NCI-H2227 (cell line): ENCODE results near the gene SUPT5H.
"Not testable (repeated sequence)": the region's sequence is repeated elsewhere in the genome, so short reads cannot be mapped to it uniquely, and the experiment has no call there.

Source experiments
- DNase-seq: peaks from one replicate; lab custom pipeline; 2025; ENCODE audit not compliant: unreplicated experiment; lab: John Stamatoyannopoulos, UW

SUPT5H gene

DNA sequence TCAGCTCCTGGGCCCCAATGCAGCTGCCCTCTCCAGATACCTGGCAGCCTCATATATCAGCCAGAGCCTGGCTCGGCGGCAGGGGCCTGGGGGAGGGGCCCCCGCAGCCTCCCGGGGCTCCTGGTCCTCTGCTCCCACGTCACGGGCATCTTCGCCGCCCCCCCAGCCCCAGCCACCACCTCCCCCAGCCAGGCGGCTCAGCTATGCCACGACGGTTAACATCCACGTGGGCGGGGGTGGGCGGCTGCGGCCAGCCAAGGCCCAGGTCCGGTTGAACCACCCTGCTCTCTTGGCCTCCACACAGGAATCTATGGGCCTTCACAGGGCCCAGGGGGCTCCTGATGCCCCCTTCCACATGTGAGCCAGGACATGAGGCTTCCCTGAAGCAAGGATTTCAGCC lies 20.4 kb upstream of the SUPT5H start:
- DNase-seq: no peak

DNA sequence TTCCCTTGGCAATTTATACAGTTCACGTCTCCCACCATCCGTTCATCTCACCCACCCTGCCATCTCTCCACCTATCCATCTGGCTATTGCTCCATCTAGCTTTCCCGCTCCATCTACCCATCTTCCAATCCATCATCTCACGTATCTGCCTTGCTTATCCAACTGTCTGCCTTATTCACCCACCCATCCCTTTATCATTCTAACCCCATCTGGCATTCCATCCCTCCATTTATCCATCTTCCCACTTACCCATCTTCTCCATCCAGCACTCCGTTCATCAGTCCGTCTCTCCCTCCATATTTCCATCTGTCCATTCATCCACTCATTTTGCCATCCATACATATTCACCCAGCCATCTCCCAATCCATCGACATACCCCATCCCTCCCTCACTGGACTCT lies 19.6 kb upstream of the SUPT5H start:
- DNase-seq: no peak

DNA sequence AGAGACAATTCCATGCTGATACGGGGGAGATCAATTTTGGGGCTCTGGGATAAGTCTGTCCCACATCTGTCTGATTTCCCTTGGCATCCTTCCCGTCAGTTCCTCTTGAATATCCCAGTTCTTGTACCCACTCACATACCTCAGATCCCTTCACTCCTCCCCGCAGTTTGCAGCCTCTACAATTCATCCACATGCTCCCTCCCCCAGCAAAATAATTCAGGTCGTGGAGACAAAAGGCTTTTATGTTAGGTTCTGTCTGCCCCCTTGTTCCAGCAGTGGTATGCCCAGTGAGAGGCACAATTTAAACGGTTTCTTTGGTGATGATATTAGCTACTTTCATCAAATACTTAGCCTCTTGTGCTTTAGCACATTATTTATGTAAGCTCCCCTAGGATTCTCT lies 19.2 kb upstream of the SUPT5H start:
- DNase-seq: peak; percentile 61

DNA sequence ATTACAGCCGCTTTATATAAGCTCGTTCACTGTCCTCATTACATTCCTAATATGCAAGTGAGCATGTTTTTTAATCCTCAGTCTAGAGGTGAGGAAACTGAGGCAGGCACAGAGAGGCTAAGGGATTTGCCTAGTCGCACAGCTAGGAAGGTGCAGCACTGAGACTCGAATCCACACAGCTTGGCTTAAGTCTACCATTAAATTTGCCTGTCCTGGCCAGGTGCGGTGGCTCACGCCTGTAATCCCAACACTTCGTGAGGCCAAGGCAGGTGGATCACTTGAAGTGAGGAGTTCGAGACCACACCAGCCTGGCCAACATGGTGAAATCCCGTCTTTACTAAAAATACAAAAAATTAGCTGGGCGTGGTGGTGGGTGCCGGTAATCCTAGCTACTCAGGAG lies 17.7 kb upstream of the SUPT5H start:
- no peak for DNase-seq

DNA sequence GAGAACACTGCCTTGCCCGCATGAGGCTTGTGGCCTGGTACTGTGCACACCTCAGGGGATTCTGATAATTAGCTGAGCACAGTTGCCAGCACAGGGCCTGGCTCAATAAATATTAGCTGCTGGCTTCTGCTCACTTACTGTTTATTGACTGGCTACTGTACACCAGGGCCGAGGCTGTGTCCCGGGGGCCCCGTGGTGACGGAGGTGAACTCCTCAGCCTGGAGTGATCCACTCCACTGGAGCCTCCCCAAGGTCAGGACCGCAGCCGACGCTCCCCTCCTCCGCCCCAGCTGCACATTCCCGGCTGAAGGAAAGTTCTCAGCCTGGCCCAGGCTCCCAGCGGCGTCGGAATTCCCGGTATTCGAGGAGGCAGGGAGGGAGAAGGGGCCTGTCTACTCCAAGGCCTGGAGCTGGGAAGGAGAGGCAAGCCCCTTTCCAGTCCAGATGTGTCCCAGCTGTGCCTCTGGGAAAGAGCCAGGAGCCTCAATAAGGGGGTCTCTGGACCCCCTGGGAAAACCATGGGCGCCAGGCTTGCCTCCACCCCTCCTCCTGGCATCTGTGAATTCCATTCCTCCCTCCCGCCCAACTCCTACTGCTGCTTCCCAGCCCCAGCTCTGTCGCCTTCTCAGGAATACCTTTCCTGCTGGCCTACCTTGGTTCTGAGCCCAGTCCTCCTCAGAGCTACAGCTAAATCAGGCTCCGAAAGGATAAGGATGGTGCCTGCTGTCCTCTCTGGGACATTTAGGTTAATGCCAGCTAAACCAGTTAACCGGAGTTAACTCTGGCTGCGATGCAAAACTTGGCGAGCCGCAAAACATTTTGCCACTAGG lies 16.9 kb upstream of the SUPT5H start:
- peak; percentile 83 for DNase-seq

DNA sequence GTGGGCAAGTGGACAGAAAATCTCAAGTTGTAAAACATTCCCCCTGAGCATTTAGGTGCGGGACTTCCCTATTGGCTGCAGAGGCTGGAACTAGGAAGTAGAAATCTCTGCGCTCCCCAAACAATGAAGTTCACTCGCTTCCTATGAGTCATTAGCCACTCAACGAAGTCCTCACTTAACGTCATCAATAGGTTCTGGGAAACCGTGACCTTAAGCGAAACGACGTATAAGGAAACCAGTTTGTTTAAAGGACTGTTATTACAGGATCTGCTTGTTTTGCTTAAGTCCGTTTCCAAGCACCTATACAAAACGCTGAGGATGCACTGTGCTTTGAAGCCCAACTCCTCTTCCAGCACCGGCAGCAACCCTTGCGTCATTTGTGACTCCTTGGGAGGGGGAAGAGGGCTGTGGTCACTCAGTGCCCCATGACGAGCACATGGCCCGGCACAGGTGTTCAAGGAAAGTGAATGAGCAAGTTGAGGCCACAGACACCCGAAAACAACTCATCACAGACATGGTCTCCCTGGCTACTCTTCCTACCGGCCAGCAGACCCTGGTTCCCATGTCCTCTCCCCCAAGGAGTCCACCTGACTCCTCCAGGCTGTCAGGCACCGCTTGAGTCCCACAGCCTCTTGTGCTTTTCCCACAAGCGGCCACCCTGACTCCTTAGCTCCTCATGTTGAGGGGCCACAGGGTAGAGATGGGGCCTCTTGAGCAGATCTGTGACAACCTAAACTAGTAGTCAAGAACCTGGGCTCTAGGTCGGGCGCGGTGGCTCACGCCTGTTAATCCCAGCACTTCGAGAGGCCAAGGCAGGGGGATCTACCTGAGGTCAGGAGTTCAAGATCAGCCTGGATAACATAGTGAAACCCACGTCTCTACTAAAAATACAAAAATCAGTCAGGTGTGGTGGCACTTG lies 14.4 kb upstream of the SUPT5H start:
- DNase-seq: peak; percentile 85

DNA sequence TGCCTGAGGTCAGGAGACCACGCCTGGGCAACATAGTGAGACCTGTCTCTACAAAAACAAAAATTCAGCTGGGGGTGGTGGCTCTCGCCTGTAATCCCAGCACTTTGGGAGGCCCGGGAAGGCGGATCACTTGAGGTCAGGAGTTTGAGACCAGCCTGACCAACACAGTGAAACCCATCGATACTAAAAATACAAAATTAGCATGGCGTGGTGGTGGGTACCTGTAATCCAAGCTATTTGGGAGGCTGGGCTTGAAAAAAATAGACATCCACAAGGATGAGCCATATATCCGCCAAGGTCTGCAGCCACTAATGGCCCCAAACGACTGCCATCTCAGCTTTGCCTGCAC lies 12.7 kb upstream of the SUPT5H start:
- DNase-seq: no peak

DNA sequence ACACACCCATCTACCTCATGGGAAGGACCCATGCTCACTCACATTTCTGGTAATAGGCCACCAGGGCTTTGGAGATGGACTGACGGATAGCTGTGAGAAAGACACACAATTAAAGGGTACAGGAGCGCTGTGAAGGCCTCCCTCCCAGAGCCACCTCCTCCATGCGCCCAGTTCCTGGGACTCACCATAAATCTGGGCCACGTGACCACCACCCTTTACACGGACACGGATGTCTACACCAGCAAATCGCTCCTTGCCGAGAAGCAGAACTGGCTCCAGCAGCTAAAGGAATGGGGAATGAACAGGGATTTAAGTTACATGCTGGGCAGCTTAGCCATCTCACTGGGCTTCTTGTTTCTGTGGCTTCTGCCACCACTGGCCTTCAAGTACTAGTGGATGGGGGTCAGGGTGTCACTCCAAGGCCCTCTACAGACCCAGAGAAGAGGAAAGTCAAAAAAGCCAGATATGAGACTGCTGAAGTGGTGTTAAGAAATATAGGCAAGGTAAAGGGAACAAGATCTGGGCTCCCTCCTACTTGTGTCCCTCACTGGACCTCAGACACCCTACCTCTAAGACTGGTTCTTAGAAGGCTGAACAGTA lies 11.8 kb upstream of the SUPT5H start:
- no peak for DNase-seq

DNA sequence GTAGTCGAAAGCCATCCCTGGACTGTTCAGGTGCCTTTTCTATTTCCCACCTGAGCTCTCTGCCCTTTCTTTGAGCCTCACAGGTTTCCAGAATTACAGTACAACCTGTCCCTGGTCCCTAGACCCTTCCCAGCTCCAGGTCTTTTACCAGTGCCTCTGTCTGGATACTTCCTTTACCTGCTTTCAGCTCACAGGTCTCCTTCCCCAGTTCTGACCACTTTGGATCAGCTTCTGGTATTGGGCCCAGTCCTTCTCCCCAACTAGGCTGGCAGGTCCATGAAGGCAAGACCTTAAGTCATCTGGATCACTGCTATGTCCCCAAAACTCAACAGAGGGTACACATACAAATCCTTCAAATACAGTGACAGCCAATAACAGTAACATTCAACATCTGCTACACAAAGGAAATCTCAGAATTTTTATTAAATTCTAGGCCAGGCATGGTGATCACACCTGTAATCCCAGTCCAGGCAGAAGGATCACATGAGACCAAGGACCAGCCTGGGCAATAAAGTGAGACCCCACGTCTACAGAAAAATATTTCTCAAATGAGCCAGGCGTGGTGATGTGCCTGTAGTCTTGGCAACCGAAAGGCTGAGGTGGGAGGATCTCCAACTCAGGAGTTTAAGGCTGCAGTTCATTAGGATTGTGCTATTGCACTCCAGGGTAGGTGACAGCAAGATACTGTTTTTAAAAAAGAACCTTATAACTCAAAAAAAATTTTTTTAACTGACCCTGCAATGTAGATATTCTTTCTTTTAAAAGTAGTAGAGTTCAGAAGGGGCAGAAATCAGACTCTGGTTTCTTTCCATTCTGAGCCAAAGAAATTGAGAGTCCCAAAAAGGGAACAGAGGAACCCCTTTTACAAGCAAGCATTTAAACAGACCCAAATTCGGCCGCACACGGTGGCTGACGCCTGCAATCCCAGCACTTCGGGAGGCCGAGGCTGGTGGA lies 11.0 kb upstream of the SUPT5H start:
- no peak for DNase-seq

DNA sequence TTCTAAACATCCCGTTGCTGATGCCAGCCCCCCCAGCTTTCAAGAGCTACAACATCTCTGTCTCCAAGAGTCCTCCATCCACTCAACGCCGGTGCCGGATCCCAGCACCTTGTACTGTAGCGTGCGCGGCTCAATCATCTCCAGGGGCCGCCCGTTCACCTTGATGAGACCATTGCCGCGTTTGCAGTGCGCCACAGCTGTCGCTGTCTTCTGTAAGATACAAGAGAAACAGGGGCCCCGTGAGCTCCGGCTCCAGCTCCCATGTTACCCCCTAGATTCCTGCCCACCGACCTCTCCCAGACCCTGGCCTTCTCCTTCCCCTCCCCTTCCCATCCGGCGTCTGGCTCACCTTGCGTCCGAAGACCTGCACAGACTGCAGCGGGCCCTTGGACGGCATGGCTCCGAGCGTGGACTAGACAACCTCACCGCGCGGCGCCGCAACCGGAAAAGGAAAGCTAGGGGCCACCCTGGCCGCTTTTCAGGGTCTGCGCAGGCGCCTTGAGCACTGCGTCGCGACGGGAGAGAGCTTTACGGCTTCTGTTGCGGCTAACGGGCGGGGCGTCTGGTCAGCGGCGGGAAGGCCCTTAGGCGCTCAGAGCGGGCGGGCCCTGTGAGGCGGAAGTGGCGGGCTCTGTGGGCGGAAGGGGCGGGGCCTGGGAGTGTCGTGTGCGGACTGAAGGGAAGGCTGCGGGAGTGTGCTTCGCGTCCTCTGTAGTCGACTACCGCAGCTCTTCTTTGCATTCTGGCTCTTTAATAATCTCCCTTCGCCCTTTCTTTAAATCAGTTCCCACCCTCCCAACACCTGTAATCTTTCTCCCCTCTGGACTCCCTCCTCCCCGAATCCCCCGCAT lies 9.7 kb upstream of the SUPT5H start, which contains the start of gene RPS16:
TSS of gene RPS16 (minus strand) at position 451 of the 851 bp plus-strand sequence. CDS start at position 397, 54 bp downstream.
- peak; percentile 100 for DNase-seq

DNA sequence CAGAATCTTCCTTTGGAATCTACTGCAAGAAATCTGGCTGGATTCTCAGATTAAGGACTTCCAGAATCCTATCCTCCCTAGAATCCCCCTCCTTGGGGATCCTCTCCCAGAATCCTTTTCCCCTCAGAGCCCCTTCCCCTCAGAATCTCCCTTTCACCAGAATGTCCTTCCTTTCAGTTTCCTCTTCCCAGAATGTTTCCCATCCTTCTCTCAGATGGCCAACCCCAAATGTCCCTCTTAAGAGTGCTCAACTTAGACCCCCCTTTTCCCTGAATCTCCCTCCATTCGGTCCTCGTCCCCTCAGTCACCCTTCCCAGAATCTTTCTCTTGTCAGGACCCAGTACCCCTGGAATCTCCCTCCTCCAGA lies 9.0 kb upstream of the SUPT5H start:
- no peak for DNase-seq

DNA sequence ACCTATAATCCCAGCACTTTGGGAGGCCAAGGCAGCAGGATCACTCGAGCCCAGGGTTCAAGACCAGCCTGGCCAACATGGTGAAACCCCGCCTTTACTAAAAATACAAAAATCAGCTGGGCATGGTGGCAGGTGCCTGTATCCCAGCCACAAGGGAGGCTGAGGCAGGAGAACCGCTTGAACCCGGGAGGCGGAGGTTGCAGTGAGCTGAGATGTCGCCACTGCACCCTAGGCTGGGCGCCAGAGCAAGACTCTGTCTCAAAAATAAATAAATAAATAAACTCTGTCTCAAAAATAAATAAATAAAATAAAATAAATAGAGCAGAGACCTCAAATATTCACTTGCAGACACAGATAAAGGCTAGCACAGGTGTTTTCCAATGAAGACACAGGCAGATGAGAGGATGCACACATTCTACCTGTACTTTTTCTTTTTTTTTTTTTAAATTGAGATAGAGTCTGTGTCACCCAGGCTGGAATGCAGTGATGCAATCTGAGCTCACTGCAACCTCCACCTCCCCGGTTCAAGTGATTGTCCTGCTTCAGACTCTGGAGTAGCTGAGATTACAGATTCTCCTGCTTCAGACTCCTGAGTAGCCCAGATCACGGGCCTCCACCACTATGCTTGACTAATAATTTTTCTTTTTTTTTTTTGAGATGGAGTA lies 7.0 kb upstream of the SUPT5H start:
- DNase-seq: no peak

DNA sequence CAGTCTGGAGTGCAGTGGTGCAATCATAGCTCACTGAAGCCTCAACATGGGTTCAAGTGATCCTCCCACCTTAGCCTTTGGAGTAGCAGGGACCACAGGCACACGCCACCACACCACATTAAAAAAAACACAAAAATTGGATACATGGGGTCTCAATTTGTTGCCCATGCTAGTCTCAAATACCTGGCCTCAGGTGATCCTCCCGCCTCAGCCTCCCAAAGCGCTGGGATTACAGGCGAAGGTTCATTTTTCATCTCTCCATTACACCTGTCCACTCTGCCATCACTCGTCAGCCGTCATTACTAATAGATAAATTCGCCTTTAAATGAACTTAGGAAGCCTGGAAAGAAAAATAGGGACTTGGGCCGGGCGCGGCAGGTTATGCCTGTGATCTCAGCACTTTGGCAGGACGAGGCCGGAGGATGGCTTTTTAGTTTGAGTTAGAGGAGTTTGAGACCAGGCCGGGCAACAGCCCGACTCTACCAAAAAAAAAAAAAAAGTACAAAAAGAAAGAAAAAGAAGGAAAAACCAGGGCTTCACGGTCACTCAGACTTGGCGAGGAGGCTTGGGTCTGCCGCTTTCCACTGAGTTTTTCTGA lies 685 bp upstream of the SUPT5H start:
- DNase-seq: no peak

DNA sequence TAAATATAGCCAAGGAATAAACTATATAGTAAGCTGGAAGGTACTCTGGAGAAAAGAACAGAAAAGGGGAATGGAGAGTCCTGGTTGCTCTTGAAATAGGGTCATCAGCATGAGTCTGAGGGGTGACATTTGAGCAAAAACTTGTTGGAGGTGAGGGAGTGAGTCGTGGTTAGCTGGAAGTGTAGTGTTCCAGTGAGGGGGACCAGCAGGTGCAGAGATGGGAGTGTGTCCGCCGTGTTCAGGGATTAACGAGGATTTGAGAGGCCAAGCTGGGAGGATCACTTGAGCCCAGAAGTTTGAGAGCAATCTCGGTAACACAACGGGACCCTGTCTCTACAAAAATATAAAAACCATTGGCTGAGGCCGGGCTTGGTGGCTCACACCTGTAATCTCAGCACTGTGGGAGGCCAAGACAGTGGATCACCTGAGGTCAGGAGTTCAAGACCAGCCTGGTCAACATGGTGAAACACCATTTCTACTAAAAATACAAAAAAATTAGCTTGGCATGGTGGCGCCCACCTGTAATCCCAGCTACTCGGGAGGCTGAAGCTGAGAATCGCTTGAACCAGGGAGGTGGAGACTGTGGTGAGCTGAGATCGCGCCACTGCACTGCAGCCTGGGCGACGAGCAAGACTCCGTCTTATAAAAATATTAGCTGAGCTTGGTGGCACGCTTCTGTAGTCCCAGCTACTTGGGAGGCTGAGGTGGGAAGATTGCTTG lies 1.1 kb downstream of the SUPT5H start:
- DNase-seq: no peak

DNA sequence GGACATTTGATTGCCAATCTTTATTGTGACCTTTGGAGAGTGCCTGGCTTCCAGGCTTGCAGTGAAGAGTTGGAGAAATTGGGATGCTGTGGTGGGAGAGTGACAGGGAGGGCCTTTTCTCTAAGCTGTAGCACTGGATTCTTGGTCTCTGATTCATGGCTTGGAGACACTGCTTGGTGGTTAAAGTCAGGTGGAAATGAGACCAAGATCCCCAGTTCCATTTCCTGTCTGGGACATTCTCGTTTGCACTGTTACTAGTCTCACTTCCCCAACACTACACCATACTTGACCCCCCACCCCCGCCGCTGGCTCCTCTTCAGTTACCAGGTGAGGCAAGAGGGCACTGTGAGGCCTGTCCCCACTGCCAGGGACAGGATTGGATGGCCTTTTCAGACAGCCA lies 2.9 kb downstream of the SUPT5H start:
- DNase-seq: no peak

DNA sequence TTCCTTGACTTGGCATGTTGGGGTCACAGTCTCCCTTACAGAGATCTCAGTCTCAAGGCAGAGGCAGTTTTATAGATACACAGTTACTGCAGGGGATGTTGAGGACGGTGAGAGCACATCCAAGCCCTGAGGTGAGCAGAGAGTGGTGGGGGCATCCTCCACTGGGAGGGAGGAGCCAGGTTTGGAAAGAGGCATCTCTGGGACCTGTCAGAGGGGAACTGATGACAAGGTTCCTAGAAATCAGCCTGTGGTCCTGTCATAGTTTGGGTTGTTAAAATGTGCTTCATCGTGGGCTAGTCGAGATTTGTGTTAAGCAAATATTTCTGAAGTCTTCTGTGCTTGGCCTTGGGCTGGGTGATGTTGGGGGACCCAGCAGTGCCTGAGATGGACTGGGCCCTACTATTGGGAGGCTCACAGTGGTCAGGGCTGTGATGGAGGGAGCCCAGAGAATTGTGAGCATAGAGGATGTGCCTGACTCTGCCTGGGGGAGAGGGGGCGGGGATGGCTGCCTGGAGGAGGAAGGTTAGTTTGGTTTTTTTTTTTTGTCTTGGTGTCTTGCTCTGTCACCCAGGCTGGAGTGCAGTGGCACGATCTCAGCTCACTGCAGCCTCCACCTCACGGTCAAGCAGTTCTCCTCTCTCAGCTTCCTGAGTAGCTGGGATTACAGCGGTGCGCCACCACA lies 3.9 kb downstream of the SUPT5H start:
- DNase-seq: no peak

DNA sequence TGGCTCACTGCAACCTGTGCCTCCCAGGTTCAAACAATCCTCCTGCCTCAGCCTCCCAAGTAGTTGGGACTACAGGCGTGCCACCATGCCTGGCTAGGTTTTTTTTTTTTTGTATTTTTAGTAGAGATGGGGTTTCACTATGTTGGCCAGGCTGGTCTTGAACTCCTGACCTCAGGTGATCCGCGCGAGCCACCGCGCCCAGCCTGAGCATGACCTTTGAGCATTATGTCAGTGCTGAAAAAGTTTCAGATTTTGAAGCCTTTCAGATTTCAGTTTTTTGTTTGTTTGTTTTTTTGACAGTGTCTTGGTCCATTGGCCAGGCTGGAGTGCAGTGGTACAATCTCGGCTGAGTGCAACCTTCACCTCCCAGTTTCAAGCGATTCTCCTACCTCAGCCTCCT lies 5.9 kb downstream of the SUPT5H start:
- not testable (repeated sequence) for DNase-seq

DNA sequence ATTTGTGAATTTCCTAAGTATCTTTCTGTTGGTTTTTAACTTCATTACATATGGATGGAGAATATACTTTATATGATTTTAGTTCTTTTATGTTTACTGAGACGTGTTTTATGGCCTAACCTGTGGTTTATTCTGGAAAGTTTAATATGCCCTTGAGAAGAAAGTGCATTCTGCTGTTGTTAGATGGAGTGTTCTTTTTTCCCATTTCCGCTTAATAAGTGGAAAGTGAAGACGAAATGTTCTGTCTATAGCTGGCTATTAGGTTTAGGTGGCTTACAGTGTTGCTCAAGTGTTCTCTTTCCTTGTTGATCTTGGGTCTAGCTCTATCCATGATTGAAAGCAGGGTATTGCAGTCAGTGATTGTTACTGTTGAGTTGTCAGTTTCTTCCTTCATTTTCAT lies 18.0 kb downstream of the SUPT5H start:
- no peak for DNase-seq
